ENCODE data around the gene YWHAB. TPM values are rescaled to one million over a fixed set of nuclear protein-coding genes. Genes with fewer than 3 reads are reported as not detected.

Gene YWHAB
- total and polyA plus RNA-seq, 10 donors = 85.8 to 237 (median 174) TPM

DNA sequence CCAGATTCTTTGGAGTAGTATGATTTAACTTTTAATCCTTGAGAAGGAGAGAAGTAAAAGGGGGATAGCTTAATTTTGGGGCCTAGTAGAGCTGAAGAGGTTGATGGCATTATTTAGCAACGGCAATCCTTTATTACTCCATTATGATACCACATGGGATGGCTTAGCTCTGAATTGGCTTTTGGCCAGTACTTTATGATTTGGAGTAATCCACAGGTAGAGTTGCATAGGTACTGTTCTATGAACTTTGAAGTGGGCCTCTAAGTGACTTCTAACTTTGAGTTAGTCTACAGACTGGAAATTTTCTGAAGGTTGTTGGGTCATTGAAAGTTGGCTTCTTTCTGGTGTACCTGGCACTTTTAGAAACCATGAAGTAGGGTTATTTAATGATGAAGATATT lies 11.6 kb downstream of the YWHAB start:
- TF ChIP-seq POLR2A (IDR thresholded peaks at IDR 0.05) = no peak
- intact Hi-C loops (cut with DNase I; ENCODE audit: low total_unique reads) = loop anchor here (10.0 kb wide), 1 partner anchor 58 kb away; no protein-coding TSS in a partner anchor
- Histone ChIP-seq H3K4me3 (peak overlapping the region in 1 of 8 donors; percentile 9), H3K27me3 (replicated peaks in 1 of 7) (no peaks in the 10 kb centered on the region), H3K9me3 (no peaks in the 10 kb centered on the region), H3K36me3 (peaks cover 0 to 45% (median 15%) of the 10 kb centered on the region in 6 donors), H3K4me1 (peaks cover 61 to 100% (median 90%) of the 10 kb centered on the region in 6 donors), H3K27ac (peak overlapping the region in 6 of 8 donors; percentile 7 to 72 (median 56))
- DNase-seq = no peak
- WGBS, 5 donors = 48 to 86% (median 55%) methylated on average over 1 of the region's 1 CpG

- no peak overlapping the region for H3K4me3 ChIP-seq
- whole genome bisulfite sequencing, 5 donors = 69 to 81% (median 75%) methylated on average over 5 of the region's 5 CpGs
- intact Hi-C loops (cut with DNase I; ENCODE audit: low total_unique reads) = no loop called here
- H3K27ac ChIP-seq = peak overlapping the region in 5 of 8 donors; percentile 4 to 55 (median 12)
- peaks cover 5 to 64% (median 41%) of the 10 kb centered on the region in 6 donors for H3K36me3 ChIP-seq
- H3K27me3 ChIP-seq (replicated peaks in 1 of 7) = no peaks in the 10 kb centered on the region
- H3K9me3 ChIP-seq = no peaks in the 10 kb centered on the region
- no peak for DNase-seq
- H3K4me1 ChIP-seq = peaks cover 38 to 77% (median 61%) of the 10 kb centered on the region in 6 donors
- no peak for TF ChIP-seq POLR2A (IDR thresholded peaks at IDR 0.05)
- no peak for TF ChIP-seq POLR2AphosphoS5 (IDR thresholded peaks at IDR 0.05)
- no peak for TF ChIP-seq CTCF (IDR thresholded peaks at IDR 0.05 in 8 of 11, conservative IDR thresholded peaks at IDR 0.05 in 3 of 11)
Observed at GRCh38 chr20:44900231-44900854, 14.8 kb downstream of the YWHAB start.

GRCh38 chr20:44901974-44902373 lies 16.5 kb downstream of the YWHAB start:
- DNase-seq = no peak
- Histone ChIP-seq H3K9me3 (no peaks in the 10 kb centered on the region), H3K27me3 (replicated peaks in 1 of 7) (no peaks in the 10 kb centered on the region), H3K27ac (no peak overlapping the region), H3K4me3 (no peak overlapping the region), H3K4me1 (peaks cover 22 to 61% (median 45%) of the 10 kb centered on the region in 6 donors), H3K36me3 (peaks cover 10 to 80% (median 57%) of the 10 kb centered on the region in 6 donors)
- TF ChIP-seq POLR2AphosphoS5 (IDR thresholded peaks at IDR 0.05) = no peak
- no peak for TF ChIP-seq CTCF (IDR thresholded peaks at IDR 0.05 in 8 of 11, conservative IDR thresholded peaks at IDR 0.05 in 3 of 11)
- no peak for TF ChIP-seq POLR2A (IDR thresholded peaks at IDR 0.05)
- 83 to 98% (median 92%) methylated on average over 2 of the region's 2 CpGs for WGBS, 5 donors
- intact Hi-C loops (cut with DNase I; ENCODE audit: low total_unique reads) = no loop called here

GRCh38 chr20:44904377-44904776 lies 18.9 kb downstream of the YWHAB start:
- H3K27ac ChIP-seq = no peak overlapping the region
- H3K27me3 ChIP-seq (replicated peaks in 1 of 7) = no peaks in the 10 kb centered on the region
- H3K4me1 ChIP-seq = peaks cover 11 to 46% (median 27%) of the 10 kb centered on the region in 6 donors
- 91 to 97% (median 92%) methylated on average over 5 of the region's 5 CpGs for WGBS, 5 donors
- no peaks in the 10 kb centered on the region for H3K9me3 ChIP-seq
- H3K36me3 ChIP-seq = peaks cover 10 to 93% (median 71%) of the 10 kb centered on the region in 6 donors
- H3K4me3 ChIP-seq = no peak overlapping the region
- intact Hi-C loops (cut with DNase I; ENCODE audit: low total_unique reads) = no loop called here
- no peak for DNase-seq
- TF ChIP-seq POLR2A (IDR thresholded peaks at IDR 0.05) = no peak
- TF ChIP-seq CTCF (IDR thresholded peaks at IDR 0.05 in 8 of 11, conservative IDR thresholded peaks at IDR 0.05 in 3 of 11) = no peak
- no peak for TF ChIP-seq POLR2AphosphoS5 (IDR thresholded peaks at IDR 0.05)

Data from spleen (tissue), 11 donors.